Activated T-cell treated with anti-CD3 and anti-CD28 coated beads for 24 hours (primary cell): ENCODE results near the gene ADARB2.

Experiments used
- DNase-seq: peaks from one replicate; pipeline ENCODE4 v3.0.0-alpha.2; 2020; ENCODE audit warnings: low read depth

ADARB2 gene

GRCh38 chr10:1594372-1595241, 142.7 kb downstream of the ADARB2 start:
- DNase-seq = no peak

GRCh38 chr10:1591742-1592141, 145.6 kb downstream of the ADARB2 start:
- no peak for DNase-seq

DNA sequence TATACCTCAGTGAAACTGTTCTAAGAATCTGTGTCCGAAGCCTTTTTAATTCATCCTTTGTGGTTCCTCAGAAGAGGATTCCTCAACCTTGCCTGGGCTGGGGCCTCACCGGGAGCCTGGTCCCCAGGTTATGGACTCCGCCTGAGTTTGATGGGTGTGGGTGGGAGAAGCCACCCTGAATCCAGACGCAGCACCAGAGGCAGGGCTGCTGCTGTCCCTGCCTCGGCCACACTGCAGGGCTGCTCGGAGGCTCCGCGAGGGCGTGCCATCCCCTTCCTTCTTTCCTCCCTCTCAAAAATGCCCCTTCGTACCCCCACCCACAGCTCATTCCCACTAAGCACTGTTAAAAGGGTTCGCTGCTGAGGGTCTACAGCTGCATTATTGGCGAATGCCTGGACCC, 146.3 kb downstream of the ADARB2 start:
- no peak for DNase-seq

- no peak for DNase-seq
These were observed 148.1 kb downstream of the ADARB2 start for GRCh38 chr10:1589257-1589656.

DNA sequence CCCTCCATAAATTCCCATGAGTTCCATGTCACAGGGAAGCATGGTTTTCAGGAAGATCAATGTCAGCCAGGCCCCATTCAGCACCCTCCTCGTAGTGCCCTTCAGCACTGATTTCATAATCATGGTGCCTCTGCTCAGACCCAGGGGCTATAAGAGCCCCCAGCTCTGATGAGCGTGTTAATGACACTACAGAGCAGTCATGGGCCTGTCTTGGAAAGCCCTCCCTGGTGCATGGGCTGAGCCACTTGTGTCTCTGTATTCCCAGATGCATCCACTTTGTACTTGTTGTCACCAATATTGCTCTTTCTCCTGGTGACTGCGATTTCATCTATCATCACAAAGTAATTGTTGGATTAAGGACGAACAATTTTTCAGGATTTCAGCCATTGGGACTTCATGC, 154.6 kb downstream of the ADARB2 start:
- no peak for DNase-seq

DNA sequence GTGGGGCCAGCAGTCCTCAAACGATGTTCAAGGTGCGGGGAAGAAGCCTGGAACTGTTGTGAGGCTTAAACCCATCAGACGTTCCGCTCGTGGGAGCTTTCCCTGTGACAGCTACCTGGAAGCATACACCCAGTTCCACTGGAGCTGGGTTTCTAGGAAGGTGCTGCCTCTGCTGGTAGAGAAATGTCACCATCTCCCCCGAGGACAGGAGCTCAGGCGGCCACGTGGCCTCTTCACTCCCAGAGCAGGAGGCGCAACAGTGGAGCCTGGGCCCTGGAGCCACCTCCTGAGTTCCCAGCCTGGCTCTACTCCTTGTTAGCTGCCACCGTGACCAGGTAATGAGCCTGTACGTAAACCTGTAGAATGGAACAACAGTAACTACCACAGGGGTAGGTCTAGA, 156.1 kb downstream of the ADARB2 start:
- DNase-seq = no peak

GRCh38 chr10:1579671-1580070, 157.7 kb downstream of the ADARB2 start:
- no peak for DNase-seq

- DNase-seq = no peak
These were observed 158.2 kb downstream of the ADARB2 start for GRCh38 chr10:1579141-1579491.

DNA sequence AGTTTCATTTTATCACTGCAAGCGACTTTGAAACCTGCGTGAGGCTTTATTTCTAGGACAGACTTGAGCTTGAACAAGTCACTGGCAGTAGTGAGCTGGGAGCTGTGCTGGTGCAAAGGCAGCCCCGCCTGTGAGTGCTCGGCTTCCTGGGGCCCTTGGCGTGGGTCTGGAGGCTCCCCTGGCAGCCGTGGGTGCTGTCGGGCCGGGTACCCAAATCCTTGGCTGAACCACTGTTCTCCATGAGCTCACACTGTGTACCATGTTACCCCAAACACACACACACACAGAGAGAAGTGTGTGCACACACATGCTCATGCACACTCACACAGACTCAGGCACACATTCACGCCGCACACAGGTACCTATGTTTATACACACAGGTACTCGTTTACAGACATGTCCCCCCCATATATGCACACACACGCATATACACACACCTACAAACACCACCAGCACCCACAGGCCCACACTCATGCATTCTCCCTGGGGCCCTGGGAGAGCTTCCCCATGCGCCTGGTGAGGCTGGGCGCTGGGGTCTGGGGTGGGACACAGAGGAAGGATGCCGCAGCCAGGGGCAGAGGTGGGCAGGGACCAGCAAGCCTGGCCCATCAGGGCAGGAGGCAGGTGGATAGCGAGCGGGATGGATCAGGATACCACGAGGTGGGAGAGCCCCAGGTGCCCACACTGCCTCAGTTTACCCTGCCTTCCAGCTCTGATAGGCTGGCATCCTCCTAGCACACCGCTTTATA, 158.8 kb downstream of the ADARB2 start:
- no peak for DNase-seq

DNA sequence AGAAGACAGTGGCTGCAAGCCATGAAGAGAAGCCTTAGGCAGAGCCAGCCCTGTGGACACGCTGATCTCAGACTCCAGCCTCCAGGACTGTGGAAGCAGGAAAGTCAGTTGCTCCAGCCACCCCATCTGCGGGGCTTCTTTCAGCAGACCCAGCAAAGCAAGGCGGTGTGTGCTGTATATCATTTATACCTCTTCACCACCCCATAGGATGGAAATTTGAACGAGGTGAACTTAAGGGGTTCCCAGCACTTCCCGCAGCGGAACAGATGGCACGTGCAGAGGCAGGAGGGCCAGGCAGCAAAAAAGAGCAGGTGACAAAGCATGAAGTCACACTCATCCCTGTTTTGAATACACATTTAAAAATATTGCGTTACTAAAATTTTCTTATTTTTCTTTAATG, 159.4 kb downstream of the ADARB2 start:
- no peak for DNase-seq

DNA sequence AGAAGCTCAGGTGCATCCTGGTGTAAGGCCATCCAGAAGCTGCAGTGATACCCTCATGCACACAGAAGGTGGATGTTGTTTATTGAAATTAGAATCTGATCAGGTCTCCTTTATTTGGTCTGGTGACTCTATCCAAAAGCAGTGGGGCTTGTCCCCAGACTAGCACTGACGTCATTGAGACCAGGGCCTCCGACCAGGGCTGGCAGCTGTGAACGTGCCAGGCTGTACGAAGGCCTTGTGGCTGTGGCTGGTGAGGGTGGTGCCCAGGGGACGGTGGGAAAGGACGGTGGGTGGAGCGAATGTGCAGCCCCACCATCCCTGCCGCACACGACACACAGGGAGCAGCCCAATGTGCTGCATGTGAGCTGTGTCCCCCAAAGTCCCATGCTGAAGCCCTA, 160.0 kb downstream of the ADARB2 start:
- DNase-seq = no peak

DNA sequence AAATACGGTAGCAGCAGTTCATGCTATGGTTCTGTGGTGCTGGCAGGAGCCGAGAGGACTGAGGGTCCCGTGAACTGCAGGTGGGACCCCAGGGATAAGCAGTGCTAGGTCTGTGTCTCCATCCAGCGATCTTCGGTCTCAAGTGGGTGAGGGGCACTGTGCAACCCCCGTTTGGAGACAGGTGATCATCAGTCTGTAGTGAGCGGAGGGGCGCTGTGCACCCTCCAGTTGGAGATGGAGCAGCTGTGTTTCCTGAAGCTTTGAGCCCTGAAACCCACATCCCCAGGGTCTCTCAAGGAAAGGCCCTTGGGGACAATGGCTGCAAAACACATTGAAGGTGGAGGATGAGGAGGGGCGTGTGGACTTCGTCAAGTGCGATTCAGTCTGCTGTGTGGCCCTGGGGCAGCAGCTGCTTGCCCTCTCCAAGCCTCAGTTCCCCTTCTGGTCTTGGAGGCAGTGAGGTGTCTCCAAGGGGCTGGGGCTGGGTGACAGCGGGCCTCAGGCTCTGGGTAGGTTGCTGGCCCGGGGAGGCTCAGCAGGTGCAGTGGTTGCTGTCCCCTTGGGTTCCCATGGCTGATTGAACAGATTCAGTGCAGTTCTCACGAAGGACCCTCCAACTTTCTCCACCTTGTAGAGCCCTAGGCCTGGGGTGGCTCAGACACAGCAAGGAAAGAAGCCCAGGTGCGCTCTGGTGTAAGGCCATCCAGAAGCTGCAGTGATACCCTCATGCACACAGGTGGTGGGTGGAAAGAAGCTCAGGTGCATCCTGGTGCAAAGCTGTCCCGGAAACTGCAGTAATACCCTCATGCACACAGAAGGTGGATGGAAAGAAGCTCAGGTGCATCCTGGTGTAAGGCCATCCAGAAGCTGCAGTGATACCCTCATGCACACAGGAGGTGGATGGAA, 160.6 kb downstream of the ADARB2 start:
- no peak for DNase-seq

DNA sequence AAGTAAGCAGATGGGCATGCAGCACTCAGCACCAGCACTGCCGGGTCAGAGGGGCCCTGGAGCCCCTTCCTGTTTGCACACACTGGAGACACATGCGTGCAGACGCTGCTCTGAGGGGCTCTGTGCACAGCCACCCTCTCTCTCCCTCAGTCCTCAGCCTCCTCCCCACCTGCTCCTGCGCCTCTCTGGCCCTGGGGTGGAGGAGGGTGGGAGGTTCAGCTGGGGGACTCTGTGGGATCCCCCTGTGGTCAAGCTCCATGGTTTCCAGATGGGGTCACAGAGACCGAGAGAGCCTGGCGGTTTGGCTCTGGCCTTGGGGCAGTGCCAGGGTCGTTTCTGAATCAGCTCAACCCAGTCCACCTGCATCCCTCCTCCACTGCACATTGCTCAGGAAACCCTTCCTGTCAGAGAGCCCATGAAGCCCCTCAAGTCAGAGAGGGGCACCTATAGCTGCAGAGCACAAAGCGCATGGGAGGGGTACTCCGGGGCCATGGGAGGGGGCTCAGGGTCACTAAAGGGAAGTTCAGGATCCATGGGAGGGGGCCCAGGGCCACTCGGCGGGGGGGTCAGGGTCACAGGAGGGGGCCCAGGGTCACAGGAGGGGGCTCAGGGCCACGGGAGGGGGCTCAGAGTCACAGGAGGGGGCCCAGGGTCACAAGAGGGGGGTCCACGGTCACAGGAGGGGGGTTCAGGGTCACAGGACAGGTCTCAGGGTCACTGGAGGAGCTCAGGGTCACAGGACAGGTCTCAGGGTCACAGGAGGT, 161.7 kb downstream of the ADARB2 start:
- no peak for DNase-seq

- DNase-seq = no peak
These were observed 162.6 kb downstream of the ADARB2 start for GRCh38 chr10:1574719-1575118.

- no peak for DNase-seq
These were observed 163.3 kb downstream of the ADARB2 start for GRCh38 chr10:1573981-1574380.

GRCh38 chr10:1573334-1573969, 163.9 kb downstream of the ADARB2 start:
- DNase-seq = no peak

- DNase-seq = no peak
These were observed 164.6 kb downstream of the ADARB2 start for GRCh38 chr10:1572519-1573333.

DNA sequence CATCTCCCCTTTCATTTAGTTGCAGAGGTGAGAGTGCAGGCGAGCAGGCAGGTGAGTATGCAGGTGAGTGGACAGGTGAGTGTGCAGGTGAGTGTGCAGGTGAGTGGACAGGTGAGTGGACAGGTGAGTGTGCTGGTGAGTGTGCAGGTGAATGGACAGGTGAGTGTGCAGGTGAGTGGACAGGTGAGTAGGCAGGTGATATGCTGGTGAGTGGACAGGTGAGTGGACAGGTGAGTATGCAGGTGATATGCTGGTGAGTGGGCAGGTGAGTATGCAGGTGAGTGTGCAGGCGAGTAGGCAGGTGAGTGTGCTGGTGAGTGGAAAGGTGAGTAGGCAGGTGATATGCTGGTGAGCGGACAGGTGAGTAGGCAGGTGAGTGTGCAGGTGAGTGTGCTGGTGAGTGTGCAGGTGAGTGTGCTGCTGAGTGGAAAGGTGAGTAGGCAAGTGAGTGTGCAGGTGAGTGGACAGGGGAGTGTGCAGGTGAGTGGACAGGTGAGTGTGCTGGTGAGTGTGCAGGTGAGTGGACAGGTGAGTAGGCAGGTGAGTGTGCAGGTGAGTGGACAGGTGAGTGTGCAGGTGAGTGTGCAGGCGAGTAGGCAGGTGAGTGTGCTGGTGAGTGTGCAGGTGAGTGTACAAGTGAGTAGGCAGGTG, 165.6 kb downstream of the ADARB2 start:
- no peak for DNase-seq

- no peak for DNase-seq
These were observed 166.8 kb downstream of the ADARB2 start for GRCh38 chr10:1570416-1571051.
